IMR-90 (cell line): ENCODE measurements around the gene AAMDC.

Experiments used
- CEBPB ChIP-seq: IDR thresholded peaks from 2 replicates; pipeline ENCODE4 v1.6.1; 2012; ENCODE audit warnings: low read depth, low read length, improper control_type of control experiment
- FOS ChIP-seq: fragments of 150-350 bp; IDR thresholded peaks from 2 replicates; pipeline ENCODE4 v1.6.1; 2016; ENCODE audit warnings: low read depth, low read length
- MAFK ChIP-seq: IDR thresholded peaks from 2 replicates; pipeline ENCODE4 v1.6.1; 2012; ENCODE audit warnings: low read depth, low read length, improper control_type of control experiment
- POLR2A ChIP-seq: IDR thresholded peaks from 2 replicates; pipeline ENCODE4 v1.6.1; 2012; ENCODE audit warnings: mild to moderate bottlenecking, low read depth, low read length
- RAD21 ChIP-seq: IDR thresholded peaks from 2 replicates; pipeline ENCODE4 v1.6.1; 2012; ENCODE audit warnings: low read length, improper control_type of control experiment
- RCOR1 ChIP-seq: IDR thresholded peaks from 2 replicates; pipeline ENCODE4 v1.6.1; 2012; ENCODE audit warnings: mild to moderate bottlenecking, low read length, improper control_type of control experiment; ENCODE audit not compliant: insufficient replicate concordance
- SMC3 ChIP-seq: fragments of 150-350 bp; IDR thresholded peaks from 2 replicates; pipeline ENCODE4 v1.6.1; 2016; ENCODE audit warnings: low read depth, mild to moderate bottlenecking, antibody characterized with exemption, low read length, moderate library complexity
- TF ChIP-seq, protein P1 (sequence below): conservative IDR thresholded peaks from 2 replicates; pipeline ENCODE4 v1.5.1; 2012; ENCODE audit warnings: mild to moderate bottlenecking, low read depth, low read length, improper control_type of control experiment
- TF ChIP-seq, protein P2 (sequence below): fragments of 150-350 bp; IDR thresholded peaks from 2 replicates; pipeline ENCODE4 v1.6.1; 2016; ENCODE audit warnings: low read depth, mild to moderate bottlenecking, low read length, moderate library complexity, borderline replicate concordance
- TF ChIP-seq, protein P3 (sequence below): fragments of 150-350 bp; IDR thresholded peaks from 2 replicates; pipeline ENCODE4 v1.6.1; 2017; ENCODE audit warnings: mild to moderate bottlenecking, antibody characterized with exemption, low read length, low read depth

DNA sequence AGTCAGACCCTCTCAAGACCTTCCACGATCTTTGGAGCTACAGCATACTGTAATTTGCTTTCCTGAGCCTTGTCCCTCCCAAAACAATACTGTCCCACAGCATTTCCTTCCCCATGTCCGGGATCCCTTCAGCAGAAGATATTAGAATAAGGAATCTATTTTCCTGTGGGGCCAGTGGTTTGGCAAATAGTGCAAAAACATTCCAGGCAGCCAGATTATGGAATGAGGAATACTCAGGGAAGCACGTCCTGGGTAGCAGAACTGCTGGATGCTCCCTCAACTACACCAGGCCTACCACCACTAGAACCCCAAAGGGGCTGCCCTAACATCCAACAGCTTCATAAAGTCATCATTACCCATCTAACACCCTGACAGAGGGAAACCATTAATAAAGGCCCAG, 61.5 kb downstream of the AAMDC start:
- TF ChIP-seq, protein P1, sequence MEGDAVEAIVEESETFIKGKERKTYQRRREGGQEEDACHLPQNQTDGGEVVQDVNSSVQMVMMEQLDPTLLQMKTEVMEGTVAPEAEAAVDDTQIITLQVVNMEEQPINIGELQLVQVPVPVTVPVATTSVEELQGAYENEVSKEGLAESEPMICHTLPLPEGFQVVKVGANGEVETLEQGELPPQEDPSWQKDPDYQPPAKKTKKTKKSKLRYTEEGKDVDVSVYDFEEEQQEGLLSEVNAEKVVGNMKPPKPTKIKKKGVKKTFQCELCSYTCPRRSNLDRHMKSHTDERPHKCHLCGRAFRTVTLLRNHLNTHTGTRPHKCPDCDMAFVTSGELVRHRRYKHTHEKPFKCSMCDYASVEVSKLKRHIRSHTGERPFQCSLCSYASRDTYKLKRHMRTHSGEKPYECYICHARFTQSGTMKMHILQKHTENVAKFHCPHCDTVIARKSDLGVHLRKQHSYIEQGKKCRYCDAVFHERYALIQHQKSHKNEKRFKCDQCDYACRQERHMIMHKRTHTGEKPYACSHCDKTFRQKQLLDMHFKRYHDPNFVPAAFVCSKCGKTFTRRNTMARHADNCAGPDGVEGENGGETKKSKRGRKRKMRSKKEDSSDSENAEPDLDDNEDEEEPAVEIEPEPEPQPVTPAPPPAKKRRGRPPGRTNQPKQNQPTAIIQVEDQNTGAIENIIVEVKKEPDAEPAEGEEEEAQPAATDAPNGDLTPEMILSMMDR = no peak
- TF ChIP-seq RAD21 (no peak), POLR2A (no peak), CEBPB (no peak), FOS (no peak), SMC3 (no peak), MAFK (no peak), RCOR1 (no peak)
- TF ChIP-seq, protein P2, sequence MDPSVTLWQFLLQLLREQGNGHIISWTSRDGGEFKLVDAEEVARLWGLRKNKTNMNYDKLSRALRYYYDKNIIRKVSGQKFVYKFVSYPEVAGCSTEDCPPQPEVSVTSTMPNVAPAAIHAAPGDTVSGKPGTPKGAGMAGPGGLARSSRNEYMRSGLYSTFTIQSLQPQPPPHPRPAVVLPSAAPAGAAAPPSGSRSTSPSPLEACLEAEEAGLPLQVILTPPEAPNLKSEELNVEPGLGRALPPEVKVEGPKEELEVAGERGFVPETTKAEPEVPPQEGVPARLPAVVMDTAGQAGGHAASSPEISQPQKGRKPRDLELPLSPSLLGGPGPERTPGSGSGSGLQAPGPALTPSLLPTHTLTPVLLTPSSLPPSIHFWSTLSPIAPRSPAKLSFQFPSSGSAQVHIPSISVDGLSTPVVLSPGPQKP = no peak
- TF ChIP-seq, protein P3, sequence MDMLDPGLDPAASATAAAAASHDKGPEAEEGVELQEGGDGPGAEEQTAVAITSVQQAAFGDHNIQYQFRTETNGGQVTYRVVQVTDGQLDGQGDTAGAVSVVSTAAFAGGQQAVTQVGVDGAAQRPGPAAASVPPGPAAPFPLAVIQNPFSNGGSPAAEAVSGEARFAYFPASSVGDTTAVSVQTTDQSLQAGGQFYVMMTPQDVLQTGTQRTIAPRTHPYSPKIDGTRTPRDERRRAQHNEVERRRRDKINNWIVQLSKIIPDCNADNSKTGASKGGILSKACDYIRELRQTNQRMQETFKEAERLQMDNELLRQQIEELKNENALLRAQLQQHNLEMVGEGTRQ = no peak
